Left lung (tissue), 10 donors: Measurements from ENCODE around the gene FITM2. TPM values are rescaled to one million over a fixed set of nuclear protein-coding genes. Genes with fewer than 3 reads are reported as not detected.
A peak's percentile ranks its signal among the peaks of the same experiment; 100 is the strongest.
"Not testable (repeated sequence)": the region's sequence is repeated elsewhere in the genome, so short reads cannot be mapped to it uniquely, and the experiment has no call there.

Experiments used
- ATAC-seq: fragments of 200-7000 bp; cut with Tn5 transposase; one replicate; pipeline ENCODE4 v1.9.1; 2020; ENCODE audit warnings: moderate library complexity
- DNase-seq, 4 donors: peaks; one replicate each; pipeline ENCODE4 v3.0.0-alpha.2; 2013 to 2020
- H3K27ac ChIP-seq, 2 donors: fragments of 200-600 bp; sonication (generic) in 1 of 2; one replicate each; pipeline versions ENCODE4 v1.5.0 to v1.8.0; 2020 to 2021
- H3K27me3 ChIP-seq, 2 donors: fragments of 200-600 bp; sonication (generic) in 1 of 2; one replicate each; pipeline versions ENCODE4 v1.5.0 to v1.8.0; 2020 to 2021
- H3K36me3 ChIP-seq, 2 donors: fragments of 200-600 bp; sonication (generic) in 1 of 2; one replicate each; pipeline versions ENCODE4 v1.5.0 to v1.8.0; 2020 to 2021
- H3K4me1 ChIP-seq, 2 donors: fragments of 200-600 bp; one replicate each; pipeline ENCODE4 v1.8.0; 2021
- H3K4me3 ChIP-seq, 2 donors: fragments of 200-600 bp; sonication (generic) in 1 of 2; one replicate each; pipeline versions ENCODE4 v1.5.0 to v1.8.0; 2020 to 2021; ENCODE audit warnings: mild to moderate bottlenecking in 1 of 2
- H3K9me3 ChIP-seq, 2 donors: fragments of 200-600 bp; sonication (generic) in 1 of 2; one replicate each; pipeline versions ENCODE4 v1.5.0 to v1.8.0; 2020 to 2021
- intact Hi-C, 2 donors: fragments of 100-400 bp; cut with DNase I; formaldehyde crosslinking; loops; one replicate each; pipeline versions ENCODE4 v1.11.2 to v1.14.2; 2022
- polyA plus RNA-seq, 6 donors: library from polyadenylated mRNA; unstranded; fragments of 120-200 nt; gene quantifications; one replicate each; pipeline ENCODE4 v1.2.1, GENCODE V29; 2013; ENCODE audit not compliant: insufficient read length in 6 of 6
- total RNA-seq, 2 donors: library from RNA; stranded (reverse); fragmentation: NEBNext Ultra II Directional; extraction: Animal tissue kit (Norgen Biotek cat#: 25700); gene quantifications; one replicate each; pipeline ENCODE4 v1.2.1, GENCODE V29; 2021
- TF ChIP-seq, protein P1 (sequence below), 2 donors: fragments of 200-600 bp; sonication (generic) in 1 of 2; IDR thresholded peaks; one replicate each; pipeline versions ENCODE4 v1.5.0 to v1.8.0; 2021; ENCODE audit warnings: antibody characterized with exemption in 2 of 2
- donor health status: DM: no; HTN: yes; CAD: no.
- donor health status: DM: no; HTN: no; CAD: no.

FITM2 gene
- total and polyA plus RNA-seq, 8 donors, result 6.8 to 15.3 (median 8.5) TPM

DNA sequence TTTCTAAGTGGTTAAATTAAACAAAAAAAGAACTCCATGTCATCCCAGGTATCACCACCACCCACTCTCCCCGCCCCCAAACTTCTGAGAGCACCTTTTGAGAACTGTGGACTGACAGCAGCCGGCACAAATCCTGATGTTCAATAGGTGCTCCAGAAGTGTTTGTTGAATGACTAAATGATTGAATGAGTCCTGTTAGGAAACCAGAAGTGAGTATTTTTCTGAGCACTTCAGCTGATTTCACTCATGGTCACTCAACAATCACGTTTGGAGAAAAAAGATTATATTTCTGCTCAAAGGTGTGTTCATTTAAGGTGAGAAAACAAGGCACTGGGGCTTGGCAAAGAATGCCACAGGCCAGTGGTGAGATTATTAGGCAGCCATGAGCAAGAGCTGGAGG lies 38.3 kb upstream of the FITM2 start:
- Histone ChIP-seq H3K4me3 (no peak overlapping the region), H3K9me3 (no peaks in the 10 kb centered on the region), H3K27me3 (peaks cover 0 to 10% of the 10 kb centered on the region in 2 donors), H3K4me1 (no peaks in the 10 kb centered on the region), H3K36me3 (no peaks in the 10 kb centered on the region), H3K27ac (no peak overlapping the region)
- intact Hi-C loops, result no loop called here
- TF ChIP-seq, protein P1, sequence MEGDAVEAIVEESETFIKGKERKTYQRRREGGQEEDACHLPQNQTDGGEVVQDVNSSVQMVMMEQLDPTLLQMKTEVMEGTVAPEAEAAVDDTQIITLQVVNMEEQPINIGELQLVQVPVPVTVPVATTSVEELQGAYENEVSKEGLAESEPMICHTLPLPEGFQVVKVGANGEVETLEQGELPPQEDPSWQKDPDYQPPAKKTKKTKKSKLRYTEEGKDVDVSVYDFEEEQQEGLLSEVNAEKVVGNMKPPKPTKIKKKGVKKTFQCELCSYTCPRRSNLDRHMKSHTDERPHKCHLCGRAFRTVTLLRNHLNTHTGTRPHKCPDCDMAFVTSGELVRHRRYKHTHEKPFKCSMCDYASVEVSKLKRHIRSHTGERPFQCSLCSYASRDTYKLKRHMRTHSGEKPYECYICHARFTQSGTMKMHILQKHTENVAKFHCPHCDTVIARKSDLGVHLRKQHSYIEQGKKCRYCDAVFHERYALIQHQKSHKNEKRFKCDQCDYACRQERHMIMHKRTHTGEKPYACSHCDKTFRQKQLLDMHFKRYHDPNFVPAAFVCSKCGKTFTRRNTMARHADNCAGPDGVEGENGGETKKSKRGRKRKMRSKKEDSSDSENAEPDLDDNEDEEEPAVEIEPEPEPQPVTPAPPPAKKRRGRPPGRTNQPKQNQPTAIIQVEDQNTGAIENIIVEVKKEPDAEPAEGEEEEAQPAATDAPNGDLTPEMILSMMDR (IDR thresholded peaks at IDR 0.05), result no peak
- DNase-seq (no peak), ATAC-seq (no peak)

DNA sequence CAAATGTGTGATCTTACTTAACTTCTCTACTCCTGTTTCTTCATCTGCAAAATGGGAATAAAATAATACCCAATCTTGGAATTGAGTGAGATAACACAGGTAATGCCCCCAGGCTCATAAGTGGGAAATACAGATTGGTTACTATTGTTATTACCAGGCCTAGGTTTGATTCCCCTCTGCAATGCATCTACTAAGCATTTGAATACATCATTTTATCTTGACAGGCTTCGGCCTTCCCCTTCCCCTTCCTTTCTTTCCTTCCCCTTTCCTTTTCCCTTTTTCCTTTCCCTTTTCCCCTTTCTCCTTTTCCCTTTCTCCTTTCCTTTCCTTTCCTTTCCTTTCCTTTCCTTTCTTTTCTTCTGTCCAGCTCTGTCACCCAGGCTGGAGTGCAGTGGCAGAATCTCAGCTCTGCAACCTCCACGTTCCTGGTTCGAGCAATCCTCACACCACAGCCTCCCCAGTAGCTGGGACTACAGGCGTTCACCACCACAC lies 37.2 kb upstream of the FITM2 start:
- no peaks in the 10 kb centered on the region for H3K9me3 ChIP-seq
- TF ChIP-seq, protein P1 (IDR thresholded peaks at IDR 0.05), result no peak
- intact Hi-C loops, result no loop called here
- no peak overlapping the region for H3K4me3 ChIP-seq
- peaks cover 0 to 9% of the 10 kb centered on the region in 2 donors for H3K27me3 ChIP-seq
- no peaks in the 10 kb centered on the region for H3K36me3 ChIP-seq
- H3K27ac ChIP-seq, result no peak overlapping the region
- no peak for ATAC-seq
- H3K4me1 ChIP-seq, result no peaks in the 10 kb centered on the region
- DNase-seq, result no peak

DNA sequence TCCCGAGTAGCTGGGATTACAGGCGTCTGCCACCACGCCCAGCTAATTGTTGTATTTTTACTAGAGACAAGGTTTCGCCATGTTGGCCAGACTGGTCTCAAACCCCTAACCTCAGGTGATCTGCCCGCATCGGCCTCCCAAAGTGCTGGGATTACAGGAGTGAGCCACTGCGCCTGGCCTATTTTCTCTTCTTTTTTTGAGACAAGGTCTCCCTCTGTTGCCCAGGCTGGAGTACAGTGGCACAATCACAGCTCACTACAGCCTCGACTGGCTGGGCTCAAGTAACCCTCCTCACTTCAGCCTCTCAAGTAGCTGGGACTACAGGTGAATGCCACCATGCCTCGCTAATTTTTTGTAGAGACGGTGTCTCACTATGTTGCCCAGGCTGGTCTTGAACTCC lies 34.9 kb upstream of the FITM2 start:
- DNase-seq, H3K27ac ChIP-seq, H3K36me3 ChIP-seq, H3K4me1 ChIP-seq, intact Hi-C loops, H3K9me3 ChIP-seq, ATAC-seq, H3K4me3 ChIP-seq: not testable (repeated sequence)
- H3K27me3 ChIP-seq, result peaks cover 0 to 19% of the 10 kb centered on the region in 2 donors

DNA sequence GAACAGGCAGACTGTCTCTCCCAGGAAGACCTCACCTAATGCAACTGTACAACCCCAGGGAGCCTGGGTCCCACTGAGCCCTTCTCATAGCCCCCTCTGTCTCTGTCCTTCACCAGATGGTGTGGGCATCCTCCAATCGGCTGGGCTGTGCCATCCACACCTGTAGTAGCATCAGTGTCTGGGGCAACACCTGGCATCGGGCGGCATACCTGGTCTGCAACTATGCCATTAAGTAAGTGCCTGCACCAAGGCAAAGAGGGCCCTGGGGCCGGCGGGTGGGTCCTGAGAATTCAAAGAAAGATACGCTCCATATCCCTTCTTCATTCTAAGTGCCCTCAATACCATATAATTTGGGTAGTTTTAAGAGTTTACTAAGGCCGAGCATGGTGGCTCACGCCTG lies 34.1 kb upstream of the FITM2 start:
- intact Hi-C loops, result no loop called here
- no peak for ATAC-seq

DNA sequence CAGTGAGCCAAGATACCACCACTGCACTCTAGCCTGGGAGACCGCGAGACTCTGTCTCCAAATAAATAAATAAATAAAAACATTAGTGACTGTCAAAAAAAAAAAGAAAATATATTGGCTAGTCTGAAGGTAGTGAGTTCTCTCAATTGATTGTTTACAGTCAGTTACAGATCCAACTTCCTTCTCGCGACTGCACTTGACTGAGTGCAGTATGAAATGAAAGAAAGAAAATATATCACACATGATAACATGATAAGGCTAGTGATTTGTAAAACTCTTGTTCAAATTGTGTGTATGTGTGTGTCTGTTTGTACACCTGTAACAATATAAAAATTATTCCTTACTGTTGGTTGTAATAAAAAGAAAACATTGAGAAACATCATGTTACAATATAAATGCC lies 33.7 kb upstream of the FITM2 start:
- H3K27ac ChIP-seq, result no peak overlapping the region

More for the DNA sequence above, 34.1 kb upstream of the FITM2 start:
- peak in 1 of 4 donors; percentile 66 for DNase-seq
- H3K9me3 ChIP-seq, result no peaks in the 10 kb centered on the region
- peaks cover 0 to 19% of the 10 kb centered on the region in 2 donors for H3K27me3 ChIP-seq
- no peaks in the 10 kb centered on the region for H3K36me3 ChIP-seq
- no peak overlapping the region for H3K27ac ChIP-seq
- no peaks in the 10 kb centered on the region for H3K4me1 ChIP-seq
- TF ChIP-seq, protein P1 (IDR thresholded peaks at IDR 0.05), result no peak
- H3K4me3 ChIP-seq, result no peak overlapping the region

More for the DNA sequence above, 33.7 kb upstream of the FITM2 start:
- Histone ChIP-seq H3K36me3 (no peaks in the 10 kb centered on the region), H3K9me3 (no peaks in the 10 kb centered on the region), H3K4me3 (no peak overlapping the region), H3K4me1 (no peaks in the 10 kb centered on the region), H3K27me3 (peaks cover 0 to 18% of the 10 kb centered on the region in 2 donors)
- intact Hi-C loops, result no loop called here
- TF ChIP-seq, protein P1 (IDR thresholded peaks at IDR 0.05), result no peak
- DNase-seq (no peak), ATAC-seq (no peak)
